Common myeloid progenitor, CD34-positive (primary cell): ENCODE data around the gene SLAMF8.

Experiments used
- CTCF ChIA-PET: fragments of 350-600 bp; sonication (Branson Sonifier 250); formaldehyde crosslinking; loops from one replicate; lab custom pipeline; 2021; ENCODE audit warnings: antibody characterized with exemption; lab: Charles Lee
- POLR2A ChIA-PET: fragments of 350-600 bp; sonication (Branson Sonifier 250); formaldehyde crosslinking; loops from one replicate; lab custom pipeline; 2021; ENCODE audit warnings: antibody characterized with exemption; lab: Charles Lee
- DNase-seq, 3 donors: peaks; one replicate each; pipeline versions ENCODE4 v3.0.0 to v3.0.0-alpha.2; 2013
- H3K27ac ChIP-seq, 2 experiments: 1 replicate in 1 of 2; 2 replicates in 1 of 2; pipeline ENCODE4 v1.7.0; 2013; ENCODE audit warnings: inconsistent platforms in 2 of 2, low read length in 2 of 2, mild to moderate bottlenecking in 2 of 2, low read depth in 1 of 2, moderate library complexity in 1 of 2; ENCODE audit not compliant: severe bottlenecking in 2 of 2, insufficient read depth in 1 of 2, poor library complexity in 1 of 2
- H3K27me3 ChIP-seq, 5 experiments: replicated peaks in 2 of 5; 1 replicate in 3 of 5; 2 replicates in 2 of 5; pipeline versions ENCODE4 v1.6.1 to v1.7.0; 2013; ENCODE audit warnings: low read length in 4 of 5, mild to moderate bottlenecking in 2 of 5, moderate library complexity in 2 of 5, inconsistent platforms in 1 of 5; ENCODE audit not compliant: insufficient read depth in 5 of 5, control insufficient read depth in 4 of 5
- H3K36me3 ChIP-seq, 4 experiments: 1 replicate in 2 of 4; 2 replicates in 2 of 4; pipeline versions ENCODE4 v1.6.1 to v1.7.0; 2013; ENCODE audit warnings: low read length in 3 of 4, control low read depth in 1 of 4, mild to moderate bottlenecking in 1 of 4; ENCODE audit not compliant: control insufficient read depth in 4 of 4, insufficient read depth in 4 of 4
- H3K4me1 ChIP-seq, 4 experiments: 1 replicate in 3 of 4; 2 replicates in 1 of 4; pipeline versions ENCODE4 v1.6.1 to v1.7.1; 2013; ENCODE audit warnings: low read length in 3 of 4, mild to moderate bottlenecking in 3 of 4, control low read depth in 1 of 4, inconsistent platforms in 1 of 4, moderate library complexity in 1 of 4; ENCODE audit not compliant: control insufficient read depth in 4 of 4, insufficient read depth in 4 of 4; ENCODE audit errors: control extremely low read depth in 1 of 4
- H3K4me3 ChIP-seq, 7 experiments: 1 replicate in 4 of 7; 2 replicates in 3 of 7; pipeline versions ENCODE4 v1.5.1 to v1.7.0; 2013; ENCODE audit warnings: mild to moderate bottlenecking in 7 of 7, low read length in 6 of 7, moderate library complexity in 6 of 7, inconsistent platforms in 2 of 7, low read depth in 2 of 7, control low read depth in 1 of 7; ENCODE audit not compliant: insufficient read depth in 4 of 7, control insufficient read depth in 1 of 7; ENCODE audit errors: extremely low read depth in 1 of 7
- H3K9me3 ChIP-seq, 5 experiments: 1 replicate in 4 of 5; 2 replicates in 1 of 5; pipeline versions ENCODE4 v1.6.1 to v1.7.1; 2013; ENCODE audit warnings: low read length in 4 of 5, mild to moderate bottlenecking in 2 of 5, inconsistent platforms in 1 of 5, low read depth in 1 of 5, moderate library complexity in 1 of 5; ENCODE audit not compliant: control insufficient read depth in 4 of 5, insufficient read depth in 2 of 5; ENCODE audit errors: control extremely low read depth in 1 of 5
- WGBS: methylation state at CpG from one replicate; pipeline ENCODE4 v1.1.5; 2013; ENCODE audit not compliant: insufficient coverage; 5-methylcytosine and 5-hydroxymethylcytosine counted together

Gene SLAMF8

DNA sequence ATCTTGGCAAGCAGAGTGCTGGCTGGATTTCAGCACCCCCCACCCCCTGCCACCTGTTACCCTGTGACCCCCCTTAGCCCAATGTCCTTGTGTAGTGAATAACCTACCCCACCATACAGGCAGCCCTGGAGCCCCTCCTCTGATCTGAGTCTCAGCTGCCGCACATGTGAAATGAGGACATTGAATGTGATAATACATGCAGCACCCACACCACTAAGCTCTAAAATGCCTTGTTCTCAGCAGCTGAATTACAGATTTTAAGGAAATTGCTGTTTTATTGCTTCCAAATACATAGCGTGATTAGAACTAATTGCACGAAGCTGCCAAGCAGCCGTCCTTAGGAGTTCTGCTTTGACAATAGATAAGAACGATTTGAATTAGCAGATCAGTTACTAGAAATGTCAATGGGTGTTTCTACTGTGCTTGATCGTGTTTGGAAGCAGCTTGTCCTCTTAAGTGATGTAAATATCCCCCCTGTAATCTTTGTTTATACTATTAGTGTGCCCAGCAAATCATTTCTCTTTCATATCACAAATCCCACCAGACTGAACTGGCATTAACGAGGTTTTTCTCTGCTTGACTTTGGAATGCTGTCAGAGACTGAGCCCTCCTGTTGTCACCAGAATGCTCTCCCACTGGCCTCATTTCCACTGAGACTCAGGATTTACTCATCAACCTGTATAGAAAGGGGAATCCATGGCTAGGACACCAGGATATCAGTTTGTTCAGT is 4.9 kb downstream of the SLAMF8 start:
- H3K27ac ChIP-seq: no peak overlapping the region
- H3K36me3 ChIP-seq: no peaks in the 10 kb centered on the region
- H3K4me3 ChIP-seq: no peak overlapping the region
- POLR2A ChIA-PET: interaction anchor here (1.1 kb wide), 1 partner anchor 33 kb away, joined by 4 read pairs; no protein-coding TSS in a partner anchor
- no peak for DNase-seq
- H3K4me1 ChIP-seq: peaks cover 0 to 10% (median 5%) of the 10 kb centered on the region in 4 experiments
- 95% methylated on average over 5 of the region's 7 CpGs for WGBS
- no peaks in the 10 kb centered on the region for H3K27me3 ChIP-seq
- H3K9me3 ChIP-seq: no peaks in the 10 kb centered on the region
- CTCF ChIA-PET: interaction anchor here (0.7 to 11.9 kb wide), 10 partner anchors 10 to 60 kb away, joined by 3 to 111 read pairs (median 5); partner anchors contain the start of gene FCRL6

- peaks cover 0 to 4% (median 1%) of the 10 kb centered on the region in 4 experiments for H3K4me1 ChIP-seq
- DNase-seq: no peak
- H3K4me3 ChIP-seq: no peak overlapping the region
- H3K9me3 ChIP-seq: no peaks in the 10 kb centered on the region
- POLR2A ChIA-PET: interaction anchor here (1.1 kb wide), 1 partner anchor 33 kb away, joined by 4 read pairs; no protein-coding TSS in a partner anchor
- H3K36me3 ChIP-seq: no peaks in the 10 kb centered on the region
- CTCF ChIA-PET: interaction anchor here (0.7 to 11.9 kb wide), 10 partner anchors 9 to 107 kb away, joined by 3 to 111 read pairs (median 4); partner anchors contain the start of gene FCRL6
- 100% methylated on average over 2 of the region's 2 CpGs for WGBS
- no peak overlapping the region for H3K27ac ChIP-seq
- H3K27me3 ChIP-seq: no peaks in the 10 kb centered on the region
Observed at GRCh38 chr1:159832309-159832708, 5.6 kb downstream of the SLAMF8 start.

DNA sequence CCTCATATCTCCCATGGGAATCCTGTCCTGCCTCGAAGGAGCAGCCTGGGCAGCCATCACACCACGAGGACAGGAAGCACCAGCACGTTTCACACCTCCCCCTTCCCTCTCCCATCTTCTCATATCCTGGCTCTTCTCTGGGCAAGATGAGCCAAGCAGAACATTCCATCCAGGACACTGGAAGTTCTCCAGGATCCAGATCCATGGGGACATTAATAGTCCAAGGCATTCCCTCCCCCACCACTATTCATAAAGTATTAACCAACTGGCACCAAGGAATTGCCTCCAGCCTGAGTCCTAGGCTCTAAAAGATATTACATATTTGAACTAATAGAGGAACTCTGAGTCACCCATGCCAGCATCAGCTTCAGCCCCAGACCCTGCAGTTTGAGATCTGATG is 8.7 kb downstream of the SLAMF8 start:
- Histone ChIP-seq H3K27me3 (no peaks in the 10 kb centered on the region), H3K27ac (no peak overlapping the region), H3K4me1 (peaks cover 0 to 5% (median 0%) of the 10 kb centered on the region in 4 experiments), H3K36me3 (no peaks in the 10 kb centered on the region), H3K9me3 (no peaks in the 10 kb centered on the region), H3K4me3 (no peak overlapping the region)
- no peak for DNase-seq
- ChIA-PET POLR2A (no interaction called here), CTCF (interaction anchor here (1.0 to 1.6 kb wide), 2 partner anchors 14 to 101 kb away, joined by 3 read pairs; no protein-coding TSS in a partner anchor)
- WGBS: 83% methylated on average over 1 of the region's 3 CpGs

DNA sequence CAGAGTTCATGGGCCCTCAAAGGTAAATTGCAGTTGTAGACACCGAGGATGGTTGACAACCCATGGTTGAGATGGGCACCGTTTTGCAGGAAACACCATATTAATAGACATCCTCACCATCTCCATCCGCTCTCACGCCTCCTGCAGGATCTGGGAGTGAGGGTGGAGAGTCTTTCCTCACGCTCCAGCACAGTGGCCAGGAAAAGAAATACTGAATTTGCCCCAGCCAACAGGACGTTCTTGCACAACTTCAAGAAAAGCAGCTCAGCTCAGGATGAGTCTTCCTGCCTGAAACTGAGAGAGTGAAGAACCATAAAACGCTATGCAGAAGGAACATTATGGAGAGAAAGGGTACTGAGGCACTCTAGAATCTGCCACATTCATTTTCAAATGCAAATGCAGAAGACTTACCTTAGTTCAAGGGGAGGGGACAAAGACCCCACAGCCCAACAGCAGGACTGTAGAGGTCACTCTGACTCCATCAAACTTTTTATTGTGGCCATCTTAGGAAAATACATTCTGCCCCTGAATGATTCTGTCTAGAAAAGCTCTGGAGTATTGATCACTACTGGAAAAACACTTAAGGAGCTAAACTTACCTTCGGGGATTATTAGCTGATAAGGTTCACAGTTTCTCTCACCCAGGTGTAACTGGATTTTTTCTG is 9.3 kb downstream of the SLAMF8 start:
- DNase-seq: peak in 1 of 3 donors; percentile 25
- Histone ChIP-seq H3K9me3 (no peaks in the 10 kb centered on the region), H3K4me3 (no peak overlapping the region), H3K36me3 (no peaks in the 10 kb centered on the region), H3K27me3 (no peaks in the 10 kb centered on the region), H3K27ac (no peak overlapping the region), H3K4me1 (peaks cover 0 to 5% (median 0%) of the 10 kb centered on the region in 4 experiments)
- CTCF ChIA-PET: interaction anchor here (0.8 to 1.6 kb wide), 4 partner anchors 15 to 100 kb away, joined by 3 to 13 read pairs (median 3); no protein-coding TSS in a partner anchor
- WGBS: 100% methylated on average over 4 of the region's 8 CpGs
- POLR2A ChIA-PET: no interaction called here

DNA sequence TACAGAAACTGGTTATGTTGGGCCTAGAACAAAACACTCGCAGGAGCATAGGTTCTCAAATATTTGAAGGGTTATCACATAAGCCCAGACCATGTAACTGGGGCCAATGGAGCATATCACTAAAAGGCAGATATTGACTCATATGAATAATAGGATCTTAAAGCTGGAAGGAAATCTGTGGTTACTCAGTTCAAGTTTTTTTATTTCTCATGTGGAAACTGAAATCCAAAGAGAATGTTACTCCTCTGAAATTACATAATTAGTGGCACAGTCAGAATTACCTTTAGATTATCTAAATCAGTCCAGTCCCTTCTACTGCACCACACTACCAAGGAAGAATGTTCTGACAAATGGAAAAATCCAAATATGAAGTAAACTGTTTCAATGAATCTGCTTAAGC is 12.0 kb downstream of the SLAMF8 start:
- H3K27ac ChIP-seq: no peak overlapping the region
- H3K27me3 ChIP-seq: no peaks in the 10 kb centered on the region
- DNase-seq: peak; percentile 56 to 82 (median 68)
- H3K36me3 ChIP-seq: no peaks in the 10 kb centered on the region
- ChIA-PET POLR2A (no interaction called here), CTCF (interaction anchor here (1.3 to 3.7 kb wide), 3 partner anchors 15 to 54 kb away, joined by 3 to 17 read pairs (median 7); no protein-coding TSS in a partner anchor)
- WGBS: 14% methylated on average over 1 of the region's 1 CpG
- H3K4me3 ChIP-seq: no peak overlapping the region
- H3K9me3 ChIP-seq: no peaks in the 10 kb centered on the region
- peaks cover 0 to 5% (median 0%) of the 10 kb centered on the region in 4 experiments for H3K4me1 ChIP-seq

DNA sequence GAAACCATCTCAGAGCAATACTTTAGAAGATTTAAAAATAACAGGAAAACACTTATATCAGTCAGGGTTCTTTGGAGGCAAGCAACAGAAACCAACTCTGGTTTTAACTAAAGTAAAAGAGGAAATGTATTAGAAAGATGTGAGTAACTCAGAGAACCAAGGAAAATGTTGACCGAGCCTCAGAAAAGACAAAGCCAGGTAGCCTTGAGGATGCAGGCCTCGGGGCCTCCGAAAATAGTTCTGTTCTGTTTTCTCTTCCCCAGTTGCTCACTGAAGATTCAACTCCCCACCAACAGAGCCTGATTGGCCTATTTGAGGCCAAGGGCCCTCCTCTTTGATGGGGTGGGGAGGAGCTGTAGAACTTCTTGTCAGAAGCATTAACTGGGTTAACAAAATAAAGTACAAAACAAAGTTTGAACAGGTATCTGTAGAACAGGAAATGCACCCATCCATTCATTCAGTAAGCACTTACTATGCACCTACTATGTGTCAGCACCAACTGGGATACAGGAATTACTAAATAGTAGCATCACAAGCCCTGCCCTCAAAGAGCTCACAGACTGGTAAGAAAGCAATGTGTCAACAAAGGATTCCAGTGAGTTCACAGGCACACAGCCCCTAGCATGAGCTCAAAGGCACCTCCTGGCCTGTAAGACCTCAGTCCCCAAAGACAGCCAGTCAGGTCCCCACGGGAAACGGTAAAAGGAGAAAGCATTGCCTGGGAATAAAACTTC is 12.6 kb downstream of the SLAMF8 start:
- Histone ChIP-seq H3K9me3 (no peaks in the 10 kb centered on the region), H3K27ac (no peak overlapping the region), H3K36me3 (no peaks in the 10 kb centered on the region), H3K4me3 (no peak overlapping the region), H3K4me1 (peaks cover 0 to 5% (median 0%) of the 10 kb centered on the region in 4 experiments), H3K27me3 (no peaks in the 10 kb centered on the region)
- CTCF ChIA-PET: interaction anchor here (1.1 to 3.7 kb wide), 7 partner anchors 12 to 54 kb away, joined by 3 to 17 read pairs (median 5); no protein-coding TSS in a partner anchor
- WGBS: 100% methylated on average over 2 of the region's 5 CpGs
- POLR2A ChIA-PET: no interaction called here
- DNase-seq: peak in 2 of 3 donors; percentile 46 to 57
